Left lung (tissue), 10 donors: Measurements from ENCODE around the gene KDM4B. TPM values are rescaled to one million over a fixed set of nuclear protein-coding genes. Genes with fewer than 3 reads are reported as not detected.

Experiments used
- ATAC-seq: fragments of 200-7000 bp; cut with Tn5 transposase; one replicate; pipeline ENCODE4 v1.9.1; 2020; ENCODE audit warnings: moderate library complexity
- DNase-seq, 4 donors: peaks; one replicate each; pipeline ENCODE4 v3.0.0-alpha.2; 2013 to 2020
- H3K27ac ChIP-seq, 2 donors: fragments of 200-600 bp; sonication (generic) in 1 of 2; one replicate each; pipeline versions ENCODE4 v1.5.0 to v1.8.0; 2020 to 2021
- H3K27me3 ChIP-seq, 2 donors: fragments of 200-600 bp; sonication (generic) in 1 of 2; one replicate each; pipeline versions ENCODE4 v1.5.0 to v1.8.0; 2020 to 2021
- H3K36me3 ChIP-seq, 2 donors: fragments of 200-600 bp; sonication (generic) in 1 of 2; one replicate each; pipeline versions ENCODE4 v1.5.0 to v1.8.0; 2020 to 2021
- H3K4me1 ChIP-seq, 2 donors: fragments of 200-600 bp; one replicate each; pipeline ENCODE4 v1.8.0; 2021
- H3K4me3 ChIP-seq, 2 donors: fragments of 200-600 bp; sonication (generic) in 1 of 2; one replicate each; pipeline versions ENCODE4 v1.5.0 to v1.8.0; 2020 to 2021; ENCODE audit warnings: mild to moderate bottlenecking in 1 of 2
- H3K9me3 ChIP-seq, 2 donors: fragments of 200-600 bp; sonication (generic) in 1 of 2; one replicate each; pipeline versions ENCODE4 v1.5.0 to v1.8.0; 2020 to 2021
- intact Hi-C, 2 donors: fragments of 100-400 bp; cut with DNase I; formaldehyde crosslinking; loops; one replicate each; pipeline versions ENCODE4 v1.11.2 to v1.14.2; 2022
- polyA plus RNA-seq, 6 donors: library from polyadenylated mRNA; unstranded; fragments of 120-200 nt; gene quantifications; one replicate each; pipeline ENCODE4 v1.2.1, GENCODE V29; 2013; ENCODE audit not compliant: insufficient read length in 6 of 6
- total RNA-seq, 2 donors: library from RNA; stranded (reverse); fragmentation: NEBNext Ultra II Directional; extraction: Animal tissue kit (Norgen Biotek cat#: 25700); gene quantifications; one replicate each; pipeline ENCODE4 v1.2.1, GENCODE V29; 2021
- TF ChIP-seq, protein P1 (sequence below), 2 donors: fragments of 200-600 bp; sonication (generic) in 1 of 2; IDR thresholded peaks; one replicate each; pipeline versions ENCODE4 v1.5.0 to v1.8.0; 2021; ENCODE audit warnings: antibody characterized with exemption in 2 of 2
- donor health status: DM: no; HTN: yes; CAD: no.
- donor health status: DM: no; HTN: no; CAD: no.

The KDM4B gene
- total and polyA plus RNA-seq, 8 donors: 24.6 to 42.1 (median 31.1) TPM

DNA sequence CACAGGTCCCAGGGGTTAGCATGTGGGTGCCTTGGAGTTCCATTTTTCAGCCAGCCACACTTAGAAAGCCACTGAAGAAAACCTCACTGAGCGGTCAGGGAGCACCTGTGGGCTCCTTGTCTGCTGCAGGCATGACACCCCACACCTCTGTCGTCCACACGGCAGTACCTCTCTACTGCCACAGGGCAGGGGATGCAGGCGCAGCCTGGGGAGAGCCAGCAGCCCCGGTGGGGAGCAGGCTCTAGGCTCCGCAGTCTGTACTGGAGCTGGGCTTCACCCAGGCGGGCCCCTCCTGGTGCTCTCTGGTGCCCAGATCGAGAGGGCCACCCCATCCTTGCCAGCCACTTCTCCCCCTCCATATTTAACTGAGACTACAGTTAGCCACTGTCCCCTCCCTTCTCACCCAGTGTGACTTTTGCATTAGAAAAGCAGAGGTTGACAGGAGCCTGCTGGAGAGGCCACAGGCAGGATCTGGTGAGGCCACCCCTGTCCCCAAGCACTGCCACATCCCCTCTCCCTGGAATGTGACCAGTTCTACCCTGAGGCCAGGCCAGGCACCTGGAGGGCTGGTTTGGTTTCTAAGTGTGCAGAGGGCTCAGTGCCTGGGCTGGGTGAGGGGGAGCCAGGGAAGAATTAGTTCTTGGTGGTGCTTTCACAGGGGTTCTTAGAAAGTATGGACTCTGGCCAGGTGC lies 104.4 kb downstream of the KDM4B start:
- intact Hi-C loops: no loop called here
- ATAC-seq (no peak), DNase-seq (no peak)
- H3K27ac ChIP-seq: no peak overlapping the region
- peaks cover 0 to 20% of the 10 kb centered on the region in 2 donors for H3K4me1 ChIP-seq
- TF ChIP-seq, protein P1, sequence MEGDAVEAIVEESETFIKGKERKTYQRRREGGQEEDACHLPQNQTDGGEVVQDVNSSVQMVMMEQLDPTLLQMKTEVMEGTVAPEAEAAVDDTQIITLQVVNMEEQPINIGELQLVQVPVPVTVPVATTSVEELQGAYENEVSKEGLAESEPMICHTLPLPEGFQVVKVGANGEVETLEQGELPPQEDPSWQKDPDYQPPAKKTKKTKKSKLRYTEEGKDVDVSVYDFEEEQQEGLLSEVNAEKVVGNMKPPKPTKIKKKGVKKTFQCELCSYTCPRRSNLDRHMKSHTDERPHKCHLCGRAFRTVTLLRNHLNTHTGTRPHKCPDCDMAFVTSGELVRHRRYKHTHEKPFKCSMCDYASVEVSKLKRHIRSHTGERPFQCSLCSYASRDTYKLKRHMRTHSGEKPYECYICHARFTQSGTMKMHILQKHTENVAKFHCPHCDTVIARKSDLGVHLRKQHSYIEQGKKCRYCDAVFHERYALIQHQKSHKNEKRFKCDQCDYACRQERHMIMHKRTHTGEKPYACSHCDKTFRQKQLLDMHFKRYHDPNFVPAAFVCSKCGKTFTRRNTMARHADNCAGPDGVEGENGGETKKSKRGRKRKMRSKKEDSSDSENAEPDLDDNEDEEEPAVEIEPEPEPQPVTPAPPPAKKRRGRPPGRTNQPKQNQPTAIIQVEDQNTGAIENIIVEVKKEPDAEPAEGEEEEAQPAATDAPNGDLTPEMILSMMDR (IDR thresholded peaks at IDR 0.05): no peak
- no peak overlapping the region for H3K4me3 ChIP-seq
- peaks cover 0 to 58% of the 10 kb centered on the region in 2 donors for H3K36me3 ChIP-seq
- no peaks in the 10 kb centered on the region for H3K9me3 ChIP-seq
- no peaks in the 10 kb centered on the region for H3K27me3 ChIP-seq

- no peak overlapping the region for H3K4me3 ChIP-seq
- H3K27ac ChIP-seq: no peak overlapping the region
- no peak for DNase-seq
- H3K9me3 ChIP-seq: no peaks in the 10 kb centered on the region
- TF ChIP-seq, protein P1 (IDR thresholded peaks at IDR 0.05): no peak
- ATAC-seq: no peak
- H3K4me1 ChIP-seq: peaks cover 0 to 20% of the 10 kb centered on the region in 2 donors
- no peaks in the 10 kb centered on the region for H3K27me3 ChIP-seq
- H3K36me3 ChIP-seq: peaks cover 0 to 65% of the 10 kb centered on the region in 2 donors
- intact Hi-C loops: no loop called here
Measured at GRCh38 chr19:5074407-5074806, 105.5 kb downstream of the KDM4B start.

DNA sequence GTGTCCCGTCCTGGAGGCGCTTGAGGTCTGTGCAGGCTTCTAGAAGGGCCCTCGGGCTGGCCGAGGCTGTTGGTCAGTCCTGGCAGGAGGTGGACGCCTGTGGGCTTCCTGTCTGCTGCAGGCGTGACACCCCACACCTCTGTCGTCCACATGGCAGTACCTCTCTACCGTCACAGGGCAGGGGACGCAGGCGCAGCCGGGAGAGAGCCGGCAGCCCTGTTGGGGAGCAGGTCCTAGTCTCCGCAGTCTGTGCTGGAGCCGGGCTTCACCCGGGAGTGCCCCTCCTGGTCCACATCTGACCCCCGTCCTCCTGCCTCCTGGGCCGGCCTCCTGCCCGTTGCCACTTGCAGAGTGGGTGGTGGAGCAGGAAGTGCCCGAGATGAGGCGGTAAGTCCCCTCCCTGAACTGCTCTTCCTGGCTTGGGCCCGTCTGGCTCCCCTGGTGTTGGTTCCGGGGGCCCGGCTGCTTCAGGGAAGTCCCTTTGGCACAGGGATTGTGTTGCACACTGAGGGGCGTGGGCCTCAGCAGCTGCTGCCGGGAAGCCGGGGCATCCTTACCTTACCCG lies 106.0 kb downstream of the KDM4B start:
- no peak for ATAC-seq
- intact Hi-C loops: no loop called here
- no peak overlapping the region for H3K27ac ChIP-seq
- no peak overlapping the region for H3K4me3 ChIP-seq
- peaks cover 0 to 69% of the 10 kb centered on the region in 2 donors for H3K36me3 ChIP-seq
- H3K4me1 ChIP-seq: peaks cover 0 to 20% of the 10 kb centered on the region in 2 donors
- H3K9me3 ChIP-seq: no peaks in the 10 kb centered on the region
- no peak for DNase-seq
- TF ChIP-seq, protein P1 (IDR thresholded peaks at IDR 0.05): no peak
- H3K27me3 ChIP-seq: no peaks in the 10 kb centered on the region

DNA sequence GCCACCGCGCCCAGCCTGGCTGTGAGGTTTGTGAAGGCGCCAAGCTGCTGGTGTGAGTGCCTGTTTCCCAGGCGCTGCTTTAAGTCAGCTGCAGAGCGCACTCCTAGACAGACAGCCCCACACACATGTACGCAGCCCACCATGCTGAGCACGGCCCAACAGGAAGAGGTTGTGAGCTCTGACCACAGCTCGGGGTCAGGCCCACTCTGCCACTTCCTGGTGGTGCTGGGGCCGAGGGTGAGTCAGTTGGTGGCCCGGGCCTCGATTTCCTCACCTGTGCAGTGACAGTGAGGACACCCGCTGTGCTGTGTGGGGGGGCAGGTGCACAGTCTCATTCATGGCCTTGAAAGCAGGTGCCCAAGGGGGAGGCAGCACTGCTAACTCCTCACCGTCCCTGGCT lies 106.7 kb downstream of the KDM4B start:
- Histone ChIP-seq H3K27ac (no peak overlapping the region), H3K36me3 (peaks cover 0 to 69% of the 10 kb centered on the region in 2 donors), H3K27me3 (no peaks in the 10 kb centered on the region), H3K9me3 (no peaks in the 10 kb centered on the region), H3K4me1 (peaks cover 0 to 20% of the 10 kb centered on the region in 2 donors), H3K4me3 (no peak overlapping the region)
- ATAC-seq (no peak), DNase-seq (no peak)
- TF ChIP-seq, protein P1 (IDR thresholded peaks at IDR 0.05): no peak
- intact Hi-C loops: no loop called here

DNA sequence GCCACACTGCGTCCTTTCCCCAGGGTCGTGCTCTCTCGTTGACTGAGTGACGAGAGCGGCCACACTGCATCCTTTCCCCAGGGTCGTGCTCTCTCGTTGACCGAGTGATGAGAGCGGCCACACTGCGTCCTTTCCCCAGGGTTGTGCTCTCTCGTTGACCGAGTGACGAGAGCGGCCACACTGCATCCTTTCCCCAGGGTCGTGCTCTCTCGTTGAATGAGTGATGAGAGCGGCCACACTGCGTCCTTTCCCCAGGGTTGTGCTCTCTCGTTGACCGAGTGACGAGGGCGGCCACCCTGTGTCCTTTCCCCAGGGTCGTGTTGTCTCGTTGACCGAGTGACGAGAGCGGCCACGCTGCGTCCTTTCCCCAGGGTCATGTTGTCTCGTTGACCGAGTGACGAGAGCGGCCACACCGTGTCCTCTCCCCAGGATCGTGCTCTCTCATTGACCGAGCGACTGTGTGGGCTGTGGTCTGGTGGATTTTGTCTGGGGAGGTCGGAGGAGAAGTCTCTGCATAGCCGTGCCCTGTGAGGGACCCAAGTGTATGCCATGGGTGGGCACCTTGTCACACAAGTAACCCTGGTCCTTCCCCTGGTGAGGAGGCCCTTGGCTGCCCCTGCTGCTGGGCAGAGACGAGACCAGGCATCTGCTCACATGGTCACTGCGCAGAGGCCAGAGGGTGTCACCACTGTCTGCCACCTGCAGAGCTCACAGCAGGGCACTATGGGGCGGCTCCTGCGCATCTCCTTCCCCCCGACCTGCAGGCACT lies 107.7 kb downstream of the KDM4B start:
- DNase-seq (no peak), ATAC-seq (no peak)
- no peaks in the 10 kb centered on the region for H3K9me3 ChIP-seq
- intact Hi-C loops: no loop called here
- H3K27ac ChIP-seq: no peak overlapping the region
- TF ChIP-seq, protein P1 (IDR thresholded peaks at IDR 0.05): no peak
- no peaks in the 10 kb centered on the region for H3K27me3 ChIP-seq
- no peak overlapping the region for H3K4me3 ChIP-seq
- peaks cover 0 to 20% of the 10 kb centered on the region in 2 donors for H3K4me1 ChIP-seq
- peaks cover 0 to 69% of the 10 kb centered on the region in 2 donors for H3K36me3 ChIP-seq
